ENCODE measurements around the gene PAIP2.

DNA sequence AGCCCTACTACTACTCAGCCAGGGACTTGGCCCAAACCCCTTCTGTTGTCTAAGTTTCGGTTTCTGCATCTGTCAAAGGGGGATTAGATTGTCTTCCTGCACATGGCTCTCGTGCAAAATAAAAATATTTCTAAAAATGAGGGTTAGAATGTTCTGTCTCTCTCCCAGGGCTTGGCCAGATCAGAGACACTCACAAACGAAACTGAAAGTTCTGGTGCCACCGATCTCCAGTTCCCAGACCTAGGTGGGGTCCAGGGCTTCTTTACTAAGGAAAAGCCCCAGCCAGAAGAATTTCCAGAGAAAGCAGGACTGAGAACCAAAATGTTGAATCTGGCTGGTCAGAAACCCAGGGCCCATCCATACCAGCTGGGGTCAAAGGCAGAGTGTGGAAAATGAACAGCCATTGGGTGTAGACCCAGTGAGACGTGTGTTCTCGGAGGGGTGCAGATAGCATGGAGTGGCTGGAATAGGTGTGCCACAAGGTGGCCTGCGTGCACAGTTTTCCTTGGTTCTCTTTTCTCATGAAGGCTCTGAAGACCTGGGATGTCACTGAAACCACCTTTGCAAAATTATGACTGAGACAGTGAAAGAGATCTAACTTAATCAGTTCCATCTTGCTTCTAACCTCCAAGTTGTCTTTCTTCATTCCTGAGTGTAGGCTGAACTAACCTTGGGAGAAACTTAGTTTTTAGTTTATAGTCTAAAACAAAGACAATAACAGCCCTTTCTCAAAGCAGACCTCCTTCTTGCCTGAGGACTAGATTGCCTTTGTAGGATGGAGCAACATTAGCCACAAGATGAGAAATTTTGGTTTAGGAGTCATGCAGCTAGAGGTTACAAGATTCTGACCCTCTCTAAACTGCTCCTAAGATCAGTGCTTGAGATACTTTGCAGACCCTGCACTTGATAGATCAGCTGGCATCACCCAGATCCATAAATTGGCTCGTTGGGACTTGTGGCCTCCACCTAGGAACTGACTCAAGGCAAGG, 43.7 kb downstream of the PAIP2 start:
- TF ChIP-seq POLR2AphosphoS5 (IDR thresholded peaks at IDR 0.05; ENCODE audit: low read depth, low read length), result no peak
- TF ChIP-seq CTCF (IDR thresholded peaks at IDR 0.05), result no peak
- TF ChIP-seq SIN3A (IDR thresholded peaks at IDR 0.05; ENCODE audit: borderline replicate concordance, insufficient read depth, low read depth, low read length), result no peak
- TF ChIP-seq, protein P1, sequence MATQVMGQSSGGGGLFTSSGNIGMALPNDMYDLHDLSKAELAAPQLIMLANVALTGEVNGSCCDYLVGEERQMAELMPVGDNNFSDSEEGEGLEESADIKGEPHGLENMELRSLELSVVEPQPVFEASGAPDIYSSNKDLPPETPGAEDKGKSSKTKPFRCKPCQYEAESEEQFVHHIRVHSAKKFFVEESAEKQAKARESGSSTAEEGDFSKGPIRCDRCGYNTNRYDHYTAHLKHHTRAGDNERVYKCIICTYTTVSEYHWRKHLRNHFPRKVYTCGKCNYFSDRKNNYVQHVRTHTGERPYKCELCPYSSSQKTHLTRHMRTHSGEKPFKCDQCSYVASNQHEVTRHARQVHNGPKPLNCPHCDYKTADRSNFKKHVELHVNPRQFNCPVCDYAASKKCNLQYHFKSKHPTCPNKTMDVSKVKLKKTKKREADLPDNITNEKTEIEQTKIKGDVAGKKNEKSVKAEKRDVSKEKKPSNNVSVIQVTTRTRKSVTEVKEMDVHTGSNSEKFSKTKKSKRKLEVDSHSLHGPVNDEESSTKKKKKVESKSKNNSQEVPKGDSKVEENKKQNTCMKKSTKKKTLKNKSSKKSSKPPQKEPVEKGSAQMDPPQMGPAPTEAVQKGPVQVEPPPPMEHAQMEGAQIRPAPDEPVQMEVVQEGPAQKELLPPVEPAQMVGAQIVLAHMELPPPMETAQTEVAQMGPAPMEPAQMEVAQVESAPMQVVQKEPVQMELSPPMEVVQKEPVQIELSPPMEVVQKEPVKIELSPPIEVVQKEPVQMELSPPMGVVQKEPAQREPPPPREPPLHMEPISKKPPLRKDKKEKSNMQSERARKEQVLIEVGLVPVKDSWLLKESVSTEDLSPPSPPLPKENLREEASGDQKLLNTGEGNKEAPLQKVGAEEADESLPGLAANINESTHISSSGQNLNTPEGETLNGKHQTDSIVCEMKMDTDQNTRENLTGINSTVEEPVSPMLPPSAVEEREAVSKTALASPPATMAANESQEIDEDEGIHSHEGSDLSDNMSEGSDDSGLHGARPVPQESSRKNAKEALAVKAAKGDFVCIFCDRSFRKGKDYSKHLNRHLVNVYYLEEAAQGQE (IDR thresholded peaks at IDR 0.05; ENCODE audit: insufficient read depth in 1 of 2, low read depth in 2 of 2, low read length in 1 of 2), result no peak

Data from Panc1 (cell line).